H9 (cell line): Measurements from ENCODE around the gene SIVA1. TPM values are rescaled to one million over a fixed set of nuclear protein-coding genes. Genes with fewer than 3 reads are reported as not detected.
A peak's percentile ranks its signal among the peaks of the same experiment; 100 is the strongest.

ENCODE experiments used
- DNase-seq: peaks from one replicate; pipeline ENCODE4 v3.0.0-alpha.2; 2017
- H2AFZ ChIP-seq: one replicate; pipeline ENCODE4 v1.6.1; 2013; ENCODE audit warnings: mild to moderate bottlenecking, low read length, control low read depth, moderate library complexity
- H2AK5ac ChIP-seq: 2 replicates; pipeline ENCODE4 v1.6.1; 2013; ENCODE audit warnings: low read length, control low read depth, mixed read lengths; ENCODE audit not compliant: insufficient read length
- H2BK120ac ChIP-seq: one replicate; pipeline ENCODE4 v1.6.1; 2013; ENCODE audit warnings: low read depth, mild to moderate bottlenecking, low read length, control low read depth, inconsistent platforms; ENCODE audit not compliant: poor library complexity, severe bottlenecking
- H2BK12ac ChIP-seq: 2 replicates; pipeline ENCODE4 v1.6.1; 2013; ENCODE audit warnings: low read length, control low read depth, mixed read lengths, low read depth; ENCODE audit not compliant: insufficient read length
- H2BK15ac ChIP-seq: 2 replicates; pipeline ENCODE4 v1.6.1; 2013; ENCODE audit warnings: low read depth, low read length, control low read depth
- H2BK20ac ChIP-seq: one replicate; pipeline ENCODE4 v1.6.1; 2013; ENCODE audit warnings: low read depth, mild to moderate bottlenecking, low read length, control low read depth, inconsistent platforms; ENCODE audit not compliant: poor library complexity, severe bottlenecking
- H2BK5ac ChIP-seq: 2 replicates; pipeline ENCODE4 v1.6.1; 2013; ENCODE audit warnings: low read length, control low read depth, mixed read lengths; ENCODE audit not compliant: insufficient read length
- H3K14ac ChIP-seq: 2 replicates; pipeline ENCODE4 v1.6.1; 2013; ENCODE audit warnings: low read length, control low read depth; ENCODE audit not compliant: insufficient read depth
- H3K18ac ChIP-seq: 2 replicates; pipeline ENCODE4 v1.6.1; 2013; ENCODE audit warnings: low read depth, mild to moderate bottlenecking, mixed read lengths, low read length, control low read depth; ENCODE audit not compliant: insufficient read length
- H3K23ac ChIP-seq: 2 replicates; pipeline ENCODE4 v1.6.1; 2013; ENCODE audit warnings: low read length, control low read depth, mixed read lengths, low read depth; ENCODE audit not compliant: insufficient read length
- H3K23me2 ChIP-seq: 2 replicates; pipeline ENCODE4 v1.6.1; 2013; ENCODE audit warnings: low read depth, mild to moderate bottlenecking, mixed read lengths, low read length, control low read depth; ENCODE audit not compliant: insufficient read length, poor library complexity, severe bottlenecking
- H3K27ac ChIP-seq: 2 replicates; pipeline ENCODE4 v1.5.1; 2013; ENCODE audit warnings: low read length, control low read depth, mixed read lengths, low read depth; ENCODE audit not compliant: insufficient read length
- H3K27me3 ChIP-seq: 2 replicates; pipeline ENCODE4 v1.6.1; 2013; ENCODE audit warnings: low read length, control low read depth, inconsistent platforms; ENCODE audit not compliant: insufficient read depth
- H3K4ac ChIP-seq: 2 replicates; pipeline ENCODE4 v1.6.1; 2013; ENCODE audit warnings: low read depth, mild to moderate bottlenecking, control low read depth, inconsistent platforms, low read length, moderate library complexity
- H3K4me1 ChIP-seq: 2 replicates; pipeline ENCODE4 v1.6.1; 2013; ENCODE audit warnings: low read length, control low read depth, inconsistent platforms; ENCODE audit not compliant: insufficient read depth
- H3K4me2 ChIP-seq: 2 replicates; pipeline ENCODE4 v1.6.1; 2013; ENCODE audit warnings: low read length, control low read depth, mixed read lengths; ENCODE audit not compliant: insufficient read length, insufficient read depth
- H3K56ac ChIP-seq: 2 replicates; pipeline ENCODE4 v1.6.1; 2013; ENCODE audit warnings: low read depth, mild to moderate bottlenecking, mixed read lengths, low read length, control low read depth; ENCODE audit not compliant: insufficient read length
- H3K79me1 ChIP-seq: 2 replicates; pipeline ENCODE4 v1.6.1; 2013; ENCODE audit warnings: low read depth, mild to moderate bottlenecking, moderate library complexity, low read length, control low read depth, inconsistent platforms; ENCODE audit not compliant: insufficient read depth, poor library complexity, severe bottlenecking
- H3K79me2 ChIP-seq: 2 replicates; pipeline ENCODE4 v1.6.1; 2013; ENCODE audit warnings: low read length, control low read depth, inconsistent platforms; ENCODE audit not compliant: insufficient read depth
- H3K9ac ChIP-seq: 2 replicates; pipeline ENCODE4 v1.6.1; 2013; ENCODE audit warnings: low read length, control low read depth, mixed read lengths; ENCODE audit not compliant: insufficient read length; ENCODE audit errors: extremely low read depth
- H3K9me3 ChIP-seq: one replicate; pipeline ENCODE4 v1.6.1; 2013; ENCODE audit warnings: low read depth, low read length, inconsistent platforms; ENCODE audit not compliant: control insufficient read depth
- H3T11ph ChIP-seq: one replicate; pipeline ENCODE4 v1.6.1; 2013; ENCODE audit warnings: mild to moderate bottlenecking, low read length, control low read depth, inconsistent platforms
- H4K20me1 ChIP-seq: one replicate; pipeline ENCODE4 v1.6.1; 2013; ENCODE audit not compliant: control insufficient read depth, insufficient read length, insufficient read depth
- H4K5ac ChIP-seq: 2 replicates; pipeline ENCODE4 v1.6.1; 2013; ENCODE audit warnings: low read depth, mild to moderate bottlenecking, mixed read lengths, low read length, control low read depth; ENCODE audit not compliant: insufficient read length
- H4K8ac ChIP-seq: replicated peaks from 2 replicates; pipeline ENCODE4 v1.6.1; 2013; ENCODE audit warnings: low read length, control low read depth, mixed read lengths, low read depth; ENCODE audit not compliant: insufficient read length
- H4K91ac ChIP-seq: 2 replicates; pipeline ENCODE4 v1.6.1; 2013; ENCODE audit warnings: low read depth, mild to moderate bottlenecking, moderate library complexity, mixed read lengths, low read length, control low read depth; ENCODE audit not compliant: insufficient read length
- H3K27ac Mint-ChIP-seq, 3 experiments: 2 replicates in 2 of 3; 3 replicates in 1 of 3; pipeline ENCODE4 v1.8.0; 2020 to 2021; ENCODE audit warnings: mixed read lengths in 3 of 3, mild to moderate bottlenecking in 1 of 3, moderate library complexity in 1 of 3
- H3K27me3 Mint-ChIP-seq: 2 replicates; pipeline ENCODE4 v1.8.0; 2021; ENCODE audit warnings: low read depth, mild to moderate bottlenecking, moderate library complexity, mixed read lengths
- H3K36me3 Mint-ChIP-seq, 3 experiments: 2 replicates in 2 of 3; 3 replicates in 1 of 3; pipeline ENCODE4 v1.8.0; 2020 to 2021; ENCODE audit warnings: low read depth in 3 of 3, mixed read lengths in 3 of 3; ENCODE audit not compliant: insufficient read depth in 1 of 3
- H3K4me1 Mint-ChIP-seq, 2 experiments: 2 replicates each; pipeline ENCODE4 v1.8.0; 2020; ENCODE audit warnings: mixed read lengths in 2 of 2
- H3K4me3 Mint-ChIP-seq, 2 experiments: 2 replicates in 1 of 2; 3 replicates in 1 of 2; pipeline ENCODE4 v1.8.0; 2020 to 2021; ENCODE audit warnings: mild to moderate bottlenecking in 2 of 2, mixed read lengths in 2 of 2, moderate library complexity in 1 of 2
- H3K9me3 Mint-ChIP-seq, 2 experiments: 2 replicates in 1 of 2; 3 replicates in 1 of 2; pipeline ENCODE4 v1.8.0; 2020; ENCODE audit warnings: mild to moderate bottlenecking in 2 of 2, mixed read lengths in 2 of 2, moderate library complexity in 1 of 2
- WGBS: extraction: QIAGEN DNeasy Blood & Tissue Kit; methylation state at CpG from one replicate; pipeline ENCODE4 v1.1.7; 2013; ENCODE audit warnings: missing lambda C conversion rate, low lambda C conversion rate, mixed read lengths; ENCODE audit not compliant: insufficient read length; ENCODE audit errors: extremely low coverage; 5-methylcytosine and 5-hydroxymethylcytosine counted together
- total RNA-seq: library from RNA; stranded (reverse); gene quantifications from 2 replicates; pipeline ENCODE4 v1.2.1, GENCODE V29; 2021
- TF ChIP-seq, protein P1 (sequence below): fragments of 200-600 bp; sonication (generic); conservative IDR thresholded peaks from 3 replicates; pipeline ENCODE4 v1.8.0; 2021; ENCODE audit warnings: antibody characterized with exemption, mild to moderate bottlenecking

Gene SIVA1
- total RNA-seq, 1 experiment from 2014 or later: 125 TPM

DNA sequence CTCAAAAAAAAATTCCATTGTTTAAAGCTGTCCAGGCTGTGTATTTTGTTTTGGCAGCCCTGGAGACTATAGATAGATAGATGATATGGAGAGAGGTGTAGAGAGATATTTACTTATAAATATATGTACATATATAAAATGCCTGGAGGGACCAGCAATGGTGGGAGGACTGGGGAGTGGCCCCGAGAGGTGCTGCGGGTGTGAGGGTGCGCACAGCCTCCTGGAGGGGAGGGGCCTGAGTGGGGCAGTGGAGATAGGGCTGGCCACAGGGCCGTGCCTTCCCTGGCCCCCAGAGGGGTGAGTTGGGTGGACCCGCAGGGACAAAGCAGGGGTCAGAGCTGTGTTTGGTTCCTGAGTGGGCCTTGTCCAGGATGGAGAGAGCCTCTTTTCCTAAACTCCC lies 22.5 kb upstream of the SIVA1 start:
- H3K18ac ChIP-seq: no peak overlapping the region
- H3K23ac ChIP-seq: no peak overlapping the region
- no peak for DNase-seq
- no peak overlapping the region for H3K27ac ChIP-seq
- no peak overlapping the region for H3K4me2 ChIP-seq
- H3K9me3 Mint-ChIP-seq: peaks cover 0 to 3% of the 10 kb centered on the region in 2 experiments; a peak in 1 of 5 replicates
- H3K27me3 Mint-ChIP-seq: peaks cover 24% of the 10 kb centered on the region
- H3K79me1 ChIP-seq: no peaks in the 10 kb centered on the region
- WGBS: no CpG with 5 or more reads among the region's 5 CpGs
- no peaks in the 10 kb centered on the region; the same call in 1 of the 2 replicates for H3K27me3 ChIP-seq
- peak overlapping the region in 1 of 2 experiments; percentile 14; a peak in 1 of 5 replicates for H3K4me3 Mint-ChIP-seq
- no peak overlapping the region for H4K5ac ChIP-seq
- H4K20me1 ChIP-seq: peaks cover 2% of the 10 kb centered on the region
- H3K36me3 Mint-ChIP-seq: peaks cover 0 to 3% (median 0%) of the 10 kb centered on the region in 3 experiments; a peak in 2 of 7 replicates
- no peaks in the 10 kb centered on the region for H3K4me1 ChIP-seq
- TF ChIP-seq, protein P1, sequence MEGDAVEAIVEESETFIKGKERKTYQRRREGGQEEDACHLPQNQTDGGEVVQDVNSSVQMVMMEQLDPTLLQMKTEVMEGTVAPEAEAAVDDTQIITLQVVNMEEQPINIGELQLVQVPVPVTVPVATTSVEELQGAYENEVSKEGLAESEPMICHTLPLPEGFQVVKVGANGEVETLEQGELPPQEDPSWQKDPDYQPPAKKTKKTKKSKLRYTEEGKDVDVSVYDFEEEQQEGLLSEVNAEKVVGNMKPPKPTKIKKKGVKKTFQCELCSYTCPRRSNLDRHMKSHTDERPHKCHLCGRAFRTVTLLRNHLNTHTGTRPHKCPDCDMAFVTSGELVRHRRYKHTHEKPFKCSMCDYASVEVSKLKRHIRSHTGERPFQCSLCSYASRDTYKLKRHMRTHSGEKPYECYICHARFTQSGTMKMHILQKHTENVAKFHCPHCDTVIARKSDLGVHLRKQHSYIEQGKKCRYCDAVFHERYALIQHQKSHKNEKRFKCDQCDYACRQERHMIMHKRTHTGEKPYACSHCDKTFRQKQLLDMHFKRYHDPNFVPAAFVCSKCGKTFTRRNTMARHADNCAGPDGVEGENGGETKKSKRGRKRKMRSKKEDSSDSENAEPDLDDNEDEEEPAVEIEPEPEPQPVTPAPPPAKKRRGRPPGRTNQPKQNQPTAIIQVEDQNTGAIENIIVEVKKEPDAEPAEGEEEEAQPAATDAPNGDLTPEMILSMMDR: no peak
- no peak overlapping the region for H2BK15ac ChIP-seq
- no peak overlapping the region for H2AFZ ChIP-seq
- H3K9ac ChIP-seq: no peak overlapping the region
- no peak overlapping the region for H3K14ac ChIP-seq
- no peaks in the 10 kb centered on the region for H3K23me2 ChIP-seq
- H2BK20ac ChIP-seq: no peak overlapping the region
- no peak overlapping the region for H2BK12ac ChIP-seq
- no peak overlapping the region for H3K4ac ChIP-seq
- H3T11ph ChIP-seq: no peak overlapping the region
- H4K91ac ChIP-seq: no peak overlapping the region
- H3K9me3 ChIP-seq: no peaks in the 10 kb centered on the region
- peaks cover 1 to 2% of the 10 kb centered on the region in 2 experiments; a peak in 3 of 4 replicates for H3K4me1 Mint-ChIP-seq
- H4K8ac ChIP-seq: no peak overlapping the region
- H3K56ac ChIP-seq: no peak overlapping the region
- no peak overlapping the region for H3K27ac Mint-ChIP-seq
- no peak overlapping the region for H2BK5ac ChIP-seq
- no peak overlapping the region for H2BK120ac ChIP-seq
- no peaks in the 10 kb centered on the region for H3K79me2 ChIP-seq
- H2AK5ac ChIP-seq: no peak overlapping the region
